8988T (cell line): Measurements from ENCODE around the gene GLI3.

ENCODE experiments used
- DNase-seq: peaks from one replicate; pipeline ENCODE4 v3.0.0; 2011

Gene GLI3

GRCh38 chr7:41984888-41985287 lies 252.1 kb downstream of the GLI3 start:
- DNase-seq, result no peak

- no peak for DNase-seq
These were observed 255.7 kb downstream of the GLI3 start for GRCh38 chr7:41981046-41982040.

DNA sequence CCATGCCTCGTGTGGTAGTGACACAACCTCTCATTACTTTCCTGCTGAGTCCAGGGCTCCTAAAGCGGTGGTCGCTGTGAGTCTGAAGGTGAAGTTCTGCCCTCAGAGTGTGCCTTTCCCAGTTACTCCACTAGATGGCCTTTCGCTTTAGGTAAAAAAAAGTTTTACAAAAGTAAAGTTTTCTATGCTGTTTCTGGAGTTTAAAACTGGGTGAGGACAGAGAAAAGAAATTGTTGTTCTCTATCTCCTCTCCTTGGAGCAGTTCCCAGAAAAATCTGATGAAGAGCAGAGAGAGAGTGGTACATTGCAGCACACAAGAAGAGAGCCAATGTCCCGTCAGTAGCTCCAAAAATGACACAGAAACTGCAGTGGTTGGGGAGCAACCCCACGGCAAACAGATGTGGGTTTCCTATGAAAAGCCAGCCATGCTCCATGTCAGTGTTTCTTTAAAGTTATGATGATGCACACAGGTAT lies 257.1 kb downstream of the GLI3 start:
- no peak for DNase-seq

GRCh38 chr7:41978858-41979257 lies 258.2 kb downstream of the GLI3 start:
- DNase-seq, result no peak

DNA sequence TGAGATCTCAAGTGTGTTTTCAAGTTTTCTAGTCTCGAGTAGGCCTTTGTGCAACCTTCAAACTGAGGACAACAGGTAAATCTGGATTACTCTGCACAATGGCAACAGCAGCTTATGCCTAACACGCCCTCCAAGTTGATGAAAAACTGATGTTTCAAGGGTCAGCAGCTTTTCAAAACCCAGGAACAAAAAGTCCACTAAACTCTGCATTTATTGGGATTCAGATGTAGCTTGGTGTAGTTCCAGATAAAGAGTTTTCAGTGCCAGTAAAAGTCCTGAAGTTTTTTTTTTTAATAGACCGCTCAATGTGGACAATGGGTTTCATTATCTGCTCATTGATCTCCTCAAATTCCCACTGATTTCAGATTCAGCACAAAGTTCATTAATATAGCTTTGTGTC lies 259.3 kb downstream of the GLI3 start:
- no peak for DNase-seq

GRCh38 chr7:41977151-41977651 lies 259.8 kb downstream of the GLI3 start:
- no peak for DNase-seq

- no peak for DNase-seq
These were observed 260.6 kb downstream of the GLI3 start for GRCh38 chr7:41976411-41976810.

DNA sequence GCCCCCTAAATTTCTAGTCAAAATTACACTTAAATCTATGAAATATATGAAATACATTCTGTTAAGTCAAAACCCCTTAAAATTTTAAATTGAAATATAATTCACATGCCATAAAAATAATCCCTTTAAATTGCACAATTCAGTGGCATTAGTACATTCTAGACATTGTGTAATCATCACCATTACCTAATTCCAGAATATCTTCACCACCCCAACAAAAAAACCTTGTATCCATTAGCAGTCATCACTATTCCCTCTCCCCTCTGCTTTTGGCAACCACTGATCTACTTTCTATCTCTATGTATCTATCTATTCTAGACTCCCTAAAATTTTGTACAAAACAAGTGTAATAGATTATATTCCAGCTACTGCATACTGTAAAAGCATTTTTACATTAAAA lies 261.2 kb downstream of the GLI3 start:
- DNase-seq, result no peak

DNA sequence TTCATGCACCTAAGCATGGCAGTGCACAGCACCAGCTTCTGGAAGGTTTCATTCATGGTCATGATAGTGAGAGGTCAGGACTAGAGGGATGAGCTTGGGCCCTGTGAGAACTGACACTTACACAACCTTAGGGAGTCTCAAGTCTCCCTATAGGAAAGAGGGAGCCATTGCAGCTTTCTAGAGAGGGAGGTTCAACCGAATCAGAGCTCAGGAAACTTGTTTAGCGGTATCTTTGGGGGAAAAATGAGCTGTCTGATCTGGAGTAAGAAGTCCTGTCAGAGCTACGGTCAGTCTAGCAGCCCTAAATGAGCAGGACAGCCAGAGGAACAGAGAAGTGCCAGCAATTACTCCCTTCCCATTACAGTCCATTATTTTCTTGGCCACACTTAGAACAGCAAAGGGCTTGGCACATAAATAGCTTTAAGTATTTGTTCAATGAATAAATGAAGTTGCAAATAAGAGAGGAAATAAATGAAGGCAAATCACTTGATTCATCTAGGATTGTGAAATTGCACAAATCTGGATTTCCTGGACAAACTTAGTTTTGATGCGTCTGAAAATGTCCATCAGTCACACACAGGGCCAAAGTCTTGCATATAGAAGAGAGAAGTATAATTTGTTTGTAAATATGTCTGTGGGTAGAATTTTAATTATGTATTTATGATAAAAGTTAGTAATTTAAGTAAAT lies 262.0 kb downstream of the GLI3 start:
- DNase-seq, result no peak

DNA sequence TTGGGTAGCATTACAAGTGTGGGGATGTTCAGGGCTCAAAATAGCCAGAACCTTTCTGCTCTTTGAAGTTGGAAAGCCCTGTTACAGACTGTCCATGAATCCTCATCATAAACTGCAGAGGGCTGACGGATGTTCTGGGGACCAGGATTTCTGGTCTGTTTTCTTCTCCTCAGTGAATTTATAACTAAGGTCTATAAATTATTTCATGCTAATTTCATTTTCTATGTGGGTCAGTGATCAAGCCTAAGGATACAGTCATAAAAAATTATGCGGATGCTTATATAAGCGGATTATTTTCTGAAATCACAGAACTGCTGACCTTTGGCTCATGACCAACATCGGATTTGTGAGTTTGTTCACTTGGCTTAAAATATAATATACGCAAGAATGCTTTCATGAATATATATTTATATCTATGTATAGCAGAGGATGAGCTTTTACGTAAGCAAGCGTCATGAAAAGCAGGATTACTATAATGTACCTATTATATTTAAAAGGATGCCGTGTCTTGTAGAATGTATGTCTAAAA lies 263.7 kb downstream of the GLI3 start:
- DNase-seq, result no peak

GRCh38 chr7:41972776-41973175 lies 264.2 kb downstream of the GLI3 start:
- DNase-seq, result no peak

GRCh38 chr7:41972270-41972669 lies 264.7 kb downstream of the GLI3 start:
- DNase-seq, result no peak

- DNase-seq, result no peak
These were observed 265.3 kb downstream of the GLI3 start for GRCh38 chr7:41971640-41972187.

DNA sequence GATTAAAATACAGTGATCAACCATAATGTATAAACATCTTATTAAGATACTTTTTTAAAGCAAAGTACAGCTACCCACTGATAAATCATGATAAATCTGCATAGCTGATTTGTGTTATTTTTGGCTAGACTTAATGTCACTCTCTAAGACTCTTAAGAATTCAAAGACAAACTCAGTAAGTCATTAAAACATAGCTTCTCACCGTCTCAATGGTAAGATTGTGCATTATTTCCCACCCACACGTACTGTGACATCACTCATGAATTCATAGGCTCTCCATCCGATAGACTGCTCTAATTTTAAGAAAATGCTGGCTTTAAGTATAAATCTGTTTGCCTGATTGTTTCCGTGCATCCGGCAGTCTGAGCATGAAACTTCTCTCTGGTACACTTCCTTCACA lies 266.1 kb downstream of the GLI3 start:
- no peak for DNase-seq

DNA sequence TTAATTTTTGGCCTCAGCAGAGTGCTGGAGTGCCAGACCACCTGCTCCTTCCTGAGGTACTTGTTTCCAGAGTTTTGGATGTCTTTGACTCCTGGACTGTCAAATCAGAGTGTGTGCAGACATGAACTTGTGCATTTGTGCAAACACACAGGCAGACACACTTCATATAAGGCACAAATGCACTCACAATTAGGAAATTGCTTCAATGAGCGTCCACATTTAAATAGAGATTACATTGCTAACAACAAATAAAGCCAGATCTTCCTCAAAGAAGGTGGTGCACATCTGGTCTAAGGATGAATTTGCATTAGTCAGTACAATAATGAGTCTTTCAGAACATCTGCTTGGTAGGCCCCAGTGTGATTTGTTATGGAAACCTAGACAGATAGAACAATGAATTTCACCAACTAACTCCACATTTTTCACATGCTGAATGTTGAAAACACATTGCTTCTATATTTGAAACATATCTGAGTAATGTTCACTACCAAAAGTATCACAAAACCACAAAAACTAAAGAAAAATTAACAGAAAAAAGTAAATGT lies 267.4 kb downstream of the GLI3 start:
- no peak for DNase-seq

- DNase-seq, result no peak
These were observed 269.9 kb downstream of the GLI3 start for GRCh38 chr7:41967156-41967555.

- DNase-seq, result no peak
These were observed 271.0 kb downstream of the GLI3 start for GRCh38 chr7:41965951-41966505.

DNA sequence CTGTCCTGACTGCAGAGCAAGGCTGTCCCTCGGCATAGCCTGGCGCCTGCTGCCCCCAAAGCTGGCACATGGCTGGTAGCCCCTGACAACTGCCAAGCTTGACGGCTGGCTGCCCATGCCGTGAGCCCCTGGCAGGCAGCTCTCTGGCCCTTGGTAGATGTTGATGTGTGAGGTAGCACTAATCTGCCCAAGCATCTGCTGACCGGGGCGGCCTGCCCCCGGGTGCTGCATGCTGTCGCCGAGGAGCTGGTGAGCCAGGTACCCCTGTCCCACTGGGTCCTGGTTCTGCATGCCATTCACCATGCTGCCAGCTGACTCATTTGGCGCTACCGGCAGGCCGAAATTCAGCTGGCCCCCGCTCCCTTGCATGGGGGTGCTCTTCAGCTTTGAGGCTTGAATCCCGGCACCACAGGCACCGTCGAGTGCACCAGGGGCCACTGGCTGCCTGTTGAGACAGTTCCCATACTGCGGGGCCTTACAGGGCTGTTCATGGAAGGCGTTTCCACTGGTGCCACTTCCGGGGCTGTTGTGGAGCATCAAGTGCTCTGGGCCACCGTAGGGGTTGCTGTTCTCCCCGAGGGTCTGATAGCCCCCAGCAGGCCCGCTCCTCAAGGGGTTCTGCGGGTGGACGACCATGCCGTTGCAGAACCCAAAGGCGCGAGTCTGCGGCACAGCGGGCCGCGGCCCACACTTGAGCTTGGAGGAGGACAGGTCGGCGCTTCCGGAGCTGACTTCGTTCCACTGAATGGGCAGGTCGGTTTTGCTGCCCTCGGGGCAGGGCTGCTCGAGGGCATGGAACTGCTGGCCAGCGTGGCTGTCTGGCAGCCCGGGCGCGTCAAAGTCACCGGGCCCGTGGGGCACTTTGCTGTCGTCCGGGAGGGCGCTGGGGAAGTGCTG lies 271.9 kb downstream of the GLI3 start:
- no peak for DNase-seq

GRCh38 chr7:41964183-41964753 lies 272.7 kb downstream of the GLI3 start:
- DNase-seq, result no peak

DNA sequence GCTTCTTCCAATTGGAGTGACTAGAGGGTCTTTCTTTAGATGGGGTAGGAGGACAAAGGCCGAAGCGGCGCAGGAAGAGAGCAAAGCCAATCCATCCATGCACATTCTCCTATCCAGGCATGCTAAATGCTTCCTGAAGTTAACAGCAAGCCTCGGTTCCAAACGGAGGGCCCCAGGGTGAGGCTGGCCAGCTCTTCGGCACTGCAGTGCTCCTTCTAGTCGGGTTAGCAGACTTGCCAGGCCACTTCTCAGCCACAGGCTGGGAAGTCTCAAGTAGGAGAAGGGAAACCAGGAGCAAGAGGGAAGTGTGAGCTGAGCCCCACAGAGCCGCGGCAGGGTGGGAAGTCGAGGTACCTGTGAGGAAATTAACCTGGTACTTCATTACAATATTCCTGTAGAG lies 280.3 kb downstream of the GLI3 start:
- DNase-seq, result no peak
